OCI-LY7 (cell line): ENCODE results near the gene ELF4.

Experiments
- CTCF ChIP-seq: fragments of 200-600 bp; sonication (generic); conservative IDR thresholded peaks from 2 replicates; pipeline ENCODE4 v1.5.1; 2014; ENCODE audit warnings: mild to moderate bottlenecking, antibody characterized with exemption, low read length, moderate library complexity, mixed read lengths
- EZH2phosphoT487 ChIP-seq: fragments of 200-600 bp; sonication (generic); IDR thresholded peaks from 2 replicates; pipeline ENCODE4 v1.6.1; 2018; ENCODE audit warnings: low read depth, borderline replicate concordance, mild to moderate bottlenecking, mixed run types, antibody characterized with exemption, low read length, moderate library complexity, mixed read lengths

GRCh38 chrX:130080791-130081367, 29.4 kb downstream of the ELF4 start:
- TF ChIP-seq CTCF (no peak), EZH2phosphoT487 (no peak)
